SK-N-SH (cell line): ENCODE results near the gene OMP. TPM values are rescaled to one million over a fixed set of nuclear protein-coding genes. Genes with fewer than 3 reads are reported as not detected.

Experiments
- CTCF ChIA-PET: fragments of 300-600, 350-600 bp; formaldehyde crosslinking; extraction: SDS; loops from one replicate; lab custom pipeline; 2021; lab: Yijun Ruan, JAX
- POLR2A ChIA-PET: fragments of 350-600 bp; sonication (Branson Sonifier 250); formaldehyde crosslinking; extraction: SDS; loops from one replicate; lab custom pipeline; 2020; ENCODE audit warnings: antibody characterized with exemption, inconsistent platforms; lab: Yijun Ruan, JAX
- DNase-seq: peaks from one replicate; pipeline ENCODE4 v3.0.0; 2012
- H2AFZ ChIP-seq: fragments of 200-600 bp; sonication (generic); 2 replicates; pipeline ENCODE4 v1.8.1; 2016; ENCODE audit warnings: antibody characterized with exemption, mild to moderate bottlenecking, low read depth
- H3F3A ChIP-seq: fragments of 200-600 bp; sonication (generic); replicated peaks from 2 replicates; pipeline ENCODE3; 2016; ENCODE audit warnings: antibody characterized with exemption, mild to moderate bottlenecking; ENCODE audit not compliant: insufficient read depth
- H3K27ac ChIP-seq, 2 experiments: fragments of 200-500 bp in 1 of 2; fragments of 200-600 bp in 1 of 2; sonication (Bioruptor generic) in 1 of 2; sonication (generic), shearing (Covaris generic) in 1 of 2; 2 replicates each; pipeline versions ENCODE4 v1.5.1 to v1.6.1; 2014 to 2016; ENCODE audit warnings: low read depth in 2 of 2, inconsistent platforms in 1 of 2, low read length in 1 of 2, mild to moderate bottlenecking in 1 of 2, mixed read lengths in 1 of 2
- H3K27me3 ChIP-seq: fragments of 200-600 bp; sonication (generic), shearing (Covaris generic); 2 replicates; pipeline ENCODE4 v1.6.1; 2016; ENCODE audit warnings: mixed run types; ENCODE audit not compliant: insufficient read depth
- H3K36me3 ChIP-seq, 2 experiments: fragments of 200-500 bp in 1 of 2; fragments of 200-600 bp in 1 of 2; sonication (Bioruptor generic) in 1 of 2; sonication (generic) in 1 of 2; replicated peaks in 1 of 2; 2 replicates each; pipeline versions ENCODE3 to v1.5.1; 2014 to 2016; ENCODE audit warnings: low read length in 1 of 2, mild to moderate bottlenecking in 1 of 2; ENCODE audit not compliant: insufficient read depth in 2 of 2, control insufficient read depth in 1 of 2
- H3K4me1 ChIP-seq, 2 experiments: fragments of 200-500 bp in 1 of 2; fragments of 200-600 bp in 1 of 2; sonication (Bioruptor generic) in 1 of 2; sonication (generic), shearing (Covaris generic) in 1 of 2; 2 replicates each; pipeline versions ENCODE4 v1.5.1 to v1.6.1; 2014 to 2016; ENCODE audit warnings: low read depth in 1 of 2, low read length in 1 of 2, mixed run types in 1 of 2; ENCODE audit not compliant: insufficient read depth in 2 of 2, control insufficient read depth in 1 of 2
- H3K4me2 ChIP-seq: fragments of 200-600 bp; sonication (generic), shearing (Covaris generic); 2 replicates; pipeline ENCODE4 v1.6.1; 2017; ENCODE audit warnings: mixed run types
- H3K4me3 ChIP-seq, 2 experiments: fragments of 200-500 bp in 1 of 2; fragments of 200-600 bp in 1 of 2; sonication (Bioruptor generic) in 1 of 2; sonication (generic), shearing (Covaris generic) in 1 of 2; 2 replicates each; pipeline versions ENCODE4 v1.5.1 to v1.8.1; 2014 to 2016; ENCODE audit warnings: low read depth in 2 of 2, inconsistent platforms in 1 of 2, low read length in 1 of 2, mild to moderate bottlenecking in 1 of 2, mixed read lengths in 1 of 2, moderate library complexity in 1 of 2
- H3K79me2 ChIP-seq: fragments of 200-600 bp; sonication (generic); 2 replicates; pipeline ENCODE4 v1.8.1; 2017; ENCODE audit warnings: mild to moderate bottlenecking; ENCODE audit not compliant: insufficient read depth
- H3K9ac ChIP-seq: fragments of 200-600 bp; sonication (generic); 2 replicates; pipeline ENCODE4 v1.6.1; 2017; ENCODE audit warnings: mixed run types
- H3K9me2 ChIP-seq: fragments of 200-600 bp; sonication (generic); 2 replicates; pipeline ENCODE4 v1.6.1; 2017; ENCODE audit warnings: mixed run types
- H3K9me3 ChIP-seq: fragments of 200-600 bp; sonication (generic); 2 replicates; pipeline ENCODE4 v1.6.1; 2017; ENCODE audit warnings: mixed run types, mild to moderate bottlenecking, moderate library complexity
- H4K20me1 ChIP-seq: fragments of 200-600 bp; sonication (generic); 2 replicates; pipeline ENCODE4 v1.6.1; 2017; ENCODE audit warnings: mild to moderate bottlenecking, mixed run types; ENCODE audit not compliant: insufficient read depth
- CHD2 ChIP-seq: fragments of 150-350 bp; IDR thresholded peaks from 2 replicates; pipeline ENCODE4 v1.6.1; 2018; ENCODE audit warnings: low read length; ENCODE audit not compliant: partially characterized antibody
- ELF1 ChIP-seq: IDR thresholded peaks from 2 replicates; pipeline ENCODE4 v1.4.0; 2012
- EZH2phosphoT487 ChIP-seq: fragments of 200-600 bp; sonication (generic); IDR thresholded peaks from 2 replicates; pipeline ENCODE4 v1.6.1; 2017; ENCODE audit warnings: low read depth, mixed run types, mild to moderate bottlenecking, antibody characterized with exemption, moderate library complexity, borderline replicate concordance
- FOXJ3 ChIP-seq: sonication (generic); formaldehyde crosslinking; IDR thresholded peaks from 2 replicates; pipeline ENCODE4 v1.5.1; 2020; ENCODE audit warnings: mild to moderate bottlenecking, missing genetic modification reagents
- GABPA ChIP-seq: IDR thresholded peaks from 2 replicates; pipeline ENCODE4 v1.4.0; 2012; ENCODE audit warnings: low read depth, mild to moderate bottlenecking
- NRF1 ChIP-seq: IDR thresholded peaks from 2 replicates; pipeline ENCODE4 v1.6.1; 2012; ENCODE audit warnings: low read depth, mild to moderate bottlenecking, low read length
- RAD21 ChIP-seq: IDR thresholded peaks from 2 replicates; pipeline ENCODE4 v1.6.1; 2012; ENCODE audit warnings: mild to moderate bottlenecking, low read length
- RCOR1 ChIP-seq: fragments of 150-350 bp; IDR thresholded peaks from 2 replicates; pipeline ENCODE4 v1.6.1; 2017; ENCODE audit warnings: antibody characterized with exemption, low read length
- RFX5 ChIP-seq: IDR thresholded peaks from 2 replicates; pipeline ENCODE4 v1.6.1; 2012; ENCODE audit warnings: mild to moderate bottlenecking, improper control_type of control experiment, low read length
- SIN3A ChIP-seq: IDR thresholded peaks from 2 replicates; pipeline ENCODE4 v1.6.1; 2012; ENCODE audit warnings: low read depth, mild to moderate bottlenecking, low read length, moderate library complexity, borderline replicate concordance
- TEAD4 ChIP-seq: IDR thresholded peaks from 2 replicates; pipeline ENCODE4 v1.4.0; 2012; ENCODE audit warnings: mild to moderate bottlenecking, borderline replicate concordance; ENCODE audit not compliant: insufficient read depth
- WGBS: methylation state at CpG from one replicate; pipeline ENCODE4 v1.1.6; 2017; ENCODE audit warnings: low lambda C conversion rate; 5-methylcytosine and 5-hydroxymethylcytosine counted together
- polyA plus RNA-seq, 3 experiments: library from polyadenylated mRNA; depleted of rRNA; stranded (reverse); fragments of >200 nt; gene quantifications; 2 replicates each; pipeline ENCODE4 v1.2.3, GENCODE V29; 2012
- TF ChIP-seq, protein P1 (sequence below): IDR thresholded peaks from 2 replicates; pipeline ENCODE4 v1.4.0; 2012; ENCODE audit warnings: low read depth
- TF ChIP-seq, protein P2 (sequence below): IDR thresholded peaks from 2 replicates; pipeline ENCODE4 v1.4.0; 2012; ENCODE audit warnings: low read depth, borderline replicate concordance
- TF ChIP-seq, protein P3 (sequence below): IDR thresholded peaks from 2 replicates; pipeline ENCODE4 v1.6.1; 2012; ENCODE audit warnings: mild to moderate bottlenecking, low read depth, low read length, moderate library complexity

OMP gene
- polyA plus RNA-seq, 1 of the 3 experiments (the other 2 are of a cell fraction), result 0.20 TPM

DNA sequence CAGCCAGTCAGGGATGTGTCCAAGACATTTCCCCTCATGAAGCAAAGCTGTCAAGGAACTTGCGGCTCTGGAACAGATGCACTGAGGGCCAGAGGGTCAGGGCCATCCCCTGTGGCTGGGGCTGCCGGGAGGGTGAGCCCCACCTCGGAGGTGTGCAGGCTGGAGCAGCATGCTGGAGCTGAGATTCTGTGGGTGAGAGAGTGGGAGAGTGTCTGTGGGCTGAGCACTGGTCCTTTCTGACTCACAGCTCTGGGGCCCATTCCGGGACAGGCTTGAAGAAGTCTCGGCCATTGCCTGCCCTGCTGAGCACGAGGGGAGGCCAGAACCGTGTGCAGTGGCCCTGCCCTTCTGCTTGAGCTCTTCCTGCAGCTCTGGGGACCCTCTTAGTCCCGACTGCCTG, 2.1 kb downstream of the OMP start:
- no peak overlapping the region for H3K4me3 ChIP-seq
- no peaks in the 10 kb centered on the region for H3K27me3 ChIP-seq
- peaks cover 16% of the 10 kb centered on the region for H3F3A ChIP-seq
- no peaks in the 10 kb centered on the region for H3K79me2 ChIP-seq
- H2AFZ ChIP-seq, result no peak overlapping the region
- H4K20me1 ChIP-seq, result no peaks in the 10 kb centered on the region
- POLR2A ChIA-PET, result no interaction called here
- no peak overlapping the region for H3K9ac ChIP-seq
- H3K9me3 ChIP-seq, result no peaks in the 10 kb centered on the region
- no peak for DNase-seq
- H3K27ac ChIP-seq, result no peak overlapping the region
- WGBS, result 93% methylated on average over 7 of the region's 8 CpGs
- H3K4me1 ChIP-seq, result peaks cover 32% of the 10 kb centered on the region in 2 experiments; a peak in 3 of 4 replicates
- CTCF ChIA-PET, result interaction anchor here (1.1 to 8.8 kb wide), 8 partner anchors 9 to 91 kb away, joined by 3 to 78 read pairs (median 8); partner anchors contain the start of gene MYO7A
- H3K36me3 ChIP-seq, result peaks cover 0 to 4% of the 10 kb centered on the region in 2 experiments
- H3K4me2 ChIP-seq, result no peak overlapping the region
- TF ChIP-seq, protein P1, sequence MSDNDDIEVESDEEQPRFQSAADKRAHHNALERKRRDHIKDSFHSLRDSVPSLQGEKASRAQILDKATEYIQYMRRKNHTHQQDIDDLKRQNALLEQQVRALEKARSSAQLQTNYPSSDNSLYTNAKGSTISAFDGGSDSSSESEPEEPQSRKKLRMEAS, result no peak
- TF ChIP-seq SIN3A, result no peak
- no peak for TF ChIP-seq CHD2
- no peak for TF ChIP-seq EZH2phosphoT487
- TF ChIP-seq NRF1, result no peak
- TF ChIP-seq RAD21, result no peak
- TF ChIP-seq ELF1, result no peak
- TF ChIP-seq FOXJ3, result no peak
- no peak for TF ChIP-seq TEAD4
- no peak for TF ChIP-seq RFX5
- TF ChIP-seq, protein P2, sequence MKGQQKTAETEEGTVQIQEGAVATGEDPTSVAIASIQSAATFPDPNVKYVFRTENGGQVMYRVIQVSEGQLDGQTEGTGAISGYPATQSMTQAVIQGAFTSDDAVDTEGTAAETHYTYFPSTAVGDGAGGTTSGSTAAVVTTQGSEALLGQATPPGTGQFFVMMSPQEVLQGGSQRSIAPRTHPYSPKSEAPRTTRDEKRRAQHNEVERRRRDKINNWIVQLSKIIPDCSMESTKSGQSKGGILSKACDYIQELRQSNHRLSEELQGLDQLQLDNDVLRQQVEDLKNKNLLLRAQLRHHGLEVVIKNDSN, result no peak
- no peaks in the 10 kb centered on the region for H3K9me2 ChIP-seq

DNA sequence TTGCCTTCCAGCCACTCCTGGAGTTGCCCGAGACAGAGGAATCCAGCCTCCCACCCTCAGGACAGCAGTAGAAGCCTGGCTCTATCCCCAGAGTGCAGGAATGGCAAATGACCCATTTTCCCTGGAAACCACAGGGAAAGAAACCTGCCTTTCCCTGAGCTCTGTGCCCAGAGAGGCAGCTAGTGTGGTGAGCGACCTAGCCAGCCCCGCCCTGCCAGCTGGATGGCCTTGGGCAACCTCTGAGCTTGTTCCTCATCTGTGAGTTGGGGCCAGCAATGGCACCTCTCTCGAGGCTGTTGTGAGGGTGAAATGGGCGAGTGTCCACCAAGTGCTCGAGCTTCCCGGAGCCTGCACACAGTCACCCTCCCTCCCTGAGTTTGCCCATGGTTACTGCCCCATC, 3.7 kb downstream of the OMP start:
- Histone ChIP-seq H3K27me3 (no peaks in the 10 kb centered on the region), H3K4me2 (no peak overlapping the region), H4K20me1 (no peaks in the 10 kb centered on the region), H3K36me3 (peaks cover 0 to 4% of the 10 kb centered on the region in 2 experiments)
- no peak for DNase-seq
- no peak for TF ChIP-seq TEAD4
- no peak for TF ChIP-seq RCOR1
- TF ChIP-seq, protein P3, sequence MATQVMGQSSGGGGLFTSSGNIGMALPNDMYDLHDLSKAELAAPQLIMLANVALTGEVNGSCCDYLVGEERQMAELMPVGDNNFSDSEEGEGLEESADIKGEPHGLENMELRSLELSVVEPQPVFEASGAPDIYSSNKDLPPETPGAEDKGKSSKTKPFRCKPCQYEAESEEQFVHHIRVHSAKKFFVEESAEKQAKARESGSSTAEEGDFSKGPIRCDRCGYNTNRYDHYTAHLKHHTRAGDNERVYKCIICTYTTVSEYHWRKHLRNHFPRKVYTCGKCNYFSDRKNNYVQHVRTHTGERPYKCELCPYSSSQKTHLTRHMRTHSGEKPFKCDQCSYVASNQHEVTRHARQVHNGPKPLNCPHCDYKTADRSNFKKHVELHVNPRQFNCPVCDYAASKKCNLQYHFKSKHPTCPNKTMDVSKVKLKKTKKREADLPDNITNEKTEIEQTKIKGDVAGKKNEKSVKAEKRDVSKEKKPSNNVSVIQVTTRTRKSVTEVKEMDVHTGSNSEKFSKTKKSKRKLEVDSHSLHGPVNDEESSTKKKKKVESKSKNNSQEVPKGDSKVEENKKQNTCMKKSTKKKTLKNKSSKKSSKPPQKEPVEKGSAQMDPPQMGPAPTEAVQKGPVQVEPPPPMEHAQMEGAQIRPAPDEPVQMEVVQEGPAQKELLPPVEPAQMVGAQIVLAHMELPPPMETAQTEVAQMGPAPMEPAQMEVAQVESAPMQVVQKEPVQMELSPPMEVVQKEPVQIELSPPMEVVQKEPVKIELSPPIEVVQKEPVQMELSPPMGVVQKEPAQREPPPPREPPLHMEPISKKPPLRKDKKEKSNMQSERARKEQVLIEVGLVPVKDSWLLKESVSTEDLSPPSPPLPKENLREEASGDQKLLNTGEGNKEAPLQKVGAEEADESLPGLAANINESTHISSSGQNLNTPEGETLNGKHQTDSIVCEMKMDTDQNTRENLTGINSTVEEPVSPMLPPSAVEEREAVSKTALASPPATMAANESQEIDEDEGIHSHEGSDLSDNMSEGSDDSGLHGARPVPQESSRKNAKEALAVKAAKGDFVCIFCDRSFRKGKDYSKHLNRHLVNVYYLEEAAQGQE, result no peak
- TF ChIP-seq GABPA, result no peak
- TF ChIP-seq, protein P1, result no peak
- TF ChIP-seq, all 33 proteins: peak for 0
- Histone ChIP-seq H3K27ac (no peak overlapping the region), H3K4me1 (peaks cover 32 to 41% of the 10 kb centered on the region in 2 experiments; a peak in 3 of 4 replicates), H3F3A (peaks cover 16% of the 10 kb centered on the region), H3K9me2 (no peaks in the 10 kb centered on the region), H3K4me3 (no peak overlapping the region), H3K9me3 (no peaks in the 10 kb centered on the region), H2AFZ (no peak overlapping the region), H3K9ac (no peak overlapping the region), H3K79me2 (peaks cover 10% of the 10 kb centered on the region; the same call in 1 of the 2 replicates)
- ChIA-PET POLR2A (interaction anchor here (1.0 kb wide), 1 partner anchor 33 kb away, joined by 3 read pairs; no protein-coding TSS in a partner anchor), CTCF (interaction anchor here (0.7 to 8.8 kb wide), 8 partner anchors 8 to 186 kb away, joined by 3 to 78 read pairs (median 13); partner anchors contain the start of gene MYO7A)
- WGBS, result 90% methylated on average over 7 of the region's 7 CpGs
